Mucosa of gallbladder (tissue), 1 donor: Measurements from ENCODE around the gene ZC3H14. TPM values are rescaled to one million over a fixed set of nuclear protein-coding genes. Genes with fewer than 3 reads are reported as not detected.

Experiments
- DNase-seq: peaks from one replicate; pipeline ENCODE4 v3.0.0-alpha.2; 2020; ENCODE audit warnings: low spot score
- total RNA-seq: library from RNA; stranded (reverse); gene quantifications from one replicate; pipeline ENCODE4 v1.2.1, GENCODE V29; 2021
- donor health status: DM: no; HTN: no; CAD: no.

The ZC3H14 gene
- total RNA-seq, 1 donor from 2014 or later = 50.5 TPM

- DNase-seq = no peak
These were observed 41.4 kb downstream of the ZC3H14 start for GRCh38 chr14:88604212-88604611.

GRCh38 chr14:88605594-88605993, 42.8 kb downstream of the ZC3H14 start:
- DNase-seq = no peak

GRCh38 chr14:88607829-88608228, 45.0 kb downstream of the ZC3H14 start:
- no peak for DNase-seq

- DNase-seq = no peak
These were observed 49.0 kb downstream of the ZC3H14 start for GRCh38 chr14:88611878-88612277.

- no peak for DNase-seq
These were observed 50.1 kb downstream of the ZC3H14 start for GRCh38 chr14:88612981-88613380.

- peak; percentile 40 for DNase-seq
These were observed 50.7 kb downstream of the ZC3H14 start for GRCh38 chr14:88613552-88614010.

- DNase-seq = no peak
These were observed 51.5 kb downstream of the ZC3H14 start for GRCh38 chr14:88614218-88614907.

GRCh38 chr14:88616697-88617096, 53.9 kb downstream of the ZC3H14 start:
- no peak for DNase-seq

GRCh38 chr14:88617479-88617878, 54.6 kb downstream of the ZC3H14 start:
- DNase-seq = no peak

GRCh38 chr14:88618476-88618875, 55.6 kb downstream of the ZC3H14 start:
- no peak for DNase-seq

GRCh38 chr14:88621100-88621499, 58.3 kb downstream of the ZC3H14 start:
- no peak for DNase-seq

- no peak for DNase-seq
These were observed 62.8 kb downstream of the ZC3H14 start for GRCh38 chr14:88625671-88626070.

GRCh38 chr14:88628033-88628432, 65.2 kb downstream of the ZC3H14 start:
- no peak for DNase-seq

GRCh38 chr14:88628462-88628861, 65.6 kb downstream of the ZC3H14 start:
- DNase-seq = no peak

- no peak for DNase-seq
These were observed 67.7 kb downstream of the ZC3H14 start for GRCh38 chr14:88630565-88630964.

- no peak for DNase-seq
These were observed 68.3 kb downstream of the ZC3H14 start for GRCh38 chr14:88631091-88631490.

- no peak for DNase-seq
These were observed 69.7 kb downstream of the ZC3H14 start for GRCh38 chr14:88632512-88632911.

GRCh38 chr14:88639221-88639620, 76.4 kb downstream of the ZC3H14 start:
- no peak for DNase-seq

- no peak for DNase-seq
These were observed 97.2 kb downstream of the ZC3H14 start for GRCh38 chr14:88660056-88660455.

- DNase-seq = peak; percentile 54
These were observed 104.9 kb downstream of the ZC3H14 start for GRCh38 chr14:88667555-88668273.

- DNase-seq = no peak
These were observed 105.7 kb downstream of the ZC3H14 start for GRCh38 chr14:88668448-88669116.

GRCh38 chr14:88669346-88669745, 106.5 kb downstream of the ZC3H14 start:
- DNase-seq = no peak
